K562 (cell line): ENCODE data around the gene WFDC9. TPM values are rescaled to one million over a fixed set of nuclear protein-coding genes. Genes with fewer than 3 reads are reported as not detected.
"Not testable (repeated sequence)": the region's sequence is repeated elsewhere in the genome, so short reads cannot be mapped to it uniquely, and the experiment has no call there.

Experiments
- ATAC-seq: fragments of 200-7000 bp; cut with Tn5 transposase; 3 replicates; pipeline ENCODE4 v1.9.1; 2020; ENCODE audit warnings: moderate library complexity
- BruUV-seq: library from RNA; stranded (reverse); fragments of 400-500 nt; replicated peaks from 2 replicates; lab custom pipeline; 2021; lab: Mats Ljungman, UMichigan
- CTCF ChIA-PET: fragments of 300-600 bp; formaldehyde crosslinking; extraction: SDS; loops from one replicate; lab custom pipeline; 2021; ENCODE audit warnings: low intra/inter-chr PET ratio; lab: Yijun Ruan, JAX
- POLR2A ChIA-PET: fragments of 300-600, 350-650 bp; sonication (Branson Sonifier 250); formaldehyde crosslinking; extraction: SDS; loops from one replicate; lab custom pipeline; 2021; ENCODE audit warnings: antibody characterized with exemption, inconsistent platforms; lab: Yijun Ruan, JAX
- DNase-seq, 4 experiments: peaks; one replicate each; pipeline versions ENCODE4 v3.0.0 to v3.0.0-alpha.2; 2011 to 2018; ENCODE audit warnings: low spot score in 3 of 4, mixed read lengths in 3 of 4; ENCODE audit errors: extremely low read depth in 1 of 4
- FAIRE-seq: peaks from 2 replicates; lab custom pipeline; 2011; peaks lifted over from hg19 to GRCh38; lab: Jason Lieb, UNC
- H2AFZ ChIP-seq: 2 replicates; pipeline ENCODE4 v1.6.0; 2011; ENCODE audit warnings: low read depth, low read length, control low read depth, inconsistent platforms
- H3K27ac ChIP-seq: fragments of 200-600 bp; 3 replicates; pipeline ENCODE4 v1.8.0; 2011; ENCODE audit warnings: low read depth, mild to moderate bottlenecking, control low read depth, inconsistent platforms, low read length, moderate library complexity, mixed read lengths; ENCODE audit errors: extremely low read depth
- H3K27me3 ChIP-seq, 2 experiments: fragments of 300-600 bp in 1 of 2; 2 replicates in 1 of 2; 3 replicates in 1 of 2; pipeline versions ENCODE4 v1.6.0 to v1.8.0; 2011; ENCODE audit warnings: inconsistent platforms in 2 of 2, low read length in 2 of 2, mild to moderate bottlenecking in 1 of 2, mixed read lengths in 1 of 2, moderate library complexity in 1 of 2; ENCODE audit not compliant: control insufficient read depth in 2 of 2, insufficient read depth in 2 of 2
- H3K36me3 ChIP-seq: fragments of 300-600 bp; 3 replicates; pipeline ENCODE4 v1.8.0; 2011; ENCODE audit warnings: mild to moderate bottlenecking, low read length, inconsistent platforms; ENCODE audit not compliant: control insufficient read depth, insufficient read depth
- H3K4me1 ChIP-seq, 2 experiments: fragments of 200-600 bp in 1 of 2; replicated peaks in 1 of 2; 2 replicates in 1 of 2; 3 replicates in 1 of 2; pipeline versions ENCODE4 v1.5.1 to v1.8.0; 2011; ENCODE audit warnings: inconsistent platforms in 2 of 2, low read length in 2 of 2, mild to moderate bottlenecking in 1 of 2, mixed read lengths in 1 of 2, moderate library complexity in 1 of 2; ENCODE audit not compliant: control insufficient read depth in 2 of 2, insufficient read depth in 2 of 2
- H3K4me2 ChIP-seq: 2 replicates; pipeline ENCODE4 v1.6.1; 2011; ENCODE audit warnings: low read length, control low read depth, inconsistent platforms, mixed read lengths; ENCODE audit not compliant: insufficient read depth
- H3K4me3 ChIP-seq: fragments of 200-600 bp; sonication (generic), shearing (Covaris generic); 2 replicates; pipeline ENCODE4 v1.5.1; 2016; ENCODE audit warnings: control low read depth, inconsistent platforms
- H3K79me2 ChIP-seq: fragments of 200-600 bp; 3 replicates; pipeline ENCODE4 v1.8.0; 2011; ENCODE audit warnings: low read length, inconsistent platforms; ENCODE audit not compliant: control insufficient read depth, insufficient read depth
- H3K9ac ChIP-seq, 2 experiments: 2 replicates each; pipeline versions ENCODE4 v1.6.0 to v1.6.1; 2011; ENCODE audit warnings: low read depth in 2 of 2, low read length in 2 of 2, control low read depth in 1 of 2, inconsistent platforms in 1 of 2, mild to moderate bottlenecking in 1 of 2, mixed read lengths in 1 of 2; ENCODE audit not compliant: insufficient read depth in 1 of 2
- H3K9me1 ChIP-seq: one replicate; pipeline ENCODE4 v1.6.0; 2011; ENCODE audit warnings: inconsistent platforms, mild to moderate bottlenecking, low read length, moderate library complexity; ENCODE audit not compliant: control insufficient read depth, insufficient read depth
- H3K9me3 ChIP-seq: replicated peaks from 2 replicates; pipeline ENCODE4 v1.5.1; 2011; ENCODE audit warnings: low read depth, low read length, inconsistent platforms; ENCODE audit not compliant: control insufficient read depth, insufficient read depth
- H4K20me1 ChIP-seq: replicated peaks from 2 replicates; pipeline ENCODE4 v1.6.1; 2011; ENCODE audit warnings: low read length, inconsistent platforms, mixed read lengths; ENCODE audit not compliant: control insufficient read depth, insufficient read depth
- NFIC ChIP-seq: fragments of 450-650 bp; IDR thresholded peaks from 2 replicates; pipeline ENCODE4 v1.6.1; 2017; ENCODE audit warnings: mild to moderate bottlenecking, inconsistent platforms
- ZNF146 ChIP-seq: IDR thresholded peaks from one replicate; pipeline ENCODE4 v1.6.1; 2018; ENCODE audit warnings: missing compliant biosample characterization; ENCODE audit not compliant: unreplicated experiment
- WGBS: fragments of 100-300 bp; shearing (Covaris generic); methylation state at CpG from one replicate; pipeline ENCODE4 v1.1.6; 2016; ENCODE audit warnings: low coverage, mixed read lengths; ENCODE audit not compliant: insufficient coverage; ENCODE audit errors: missing lambda C conversion rate; 5-methylcytosine and 5-hydroxymethylcytosine counted together
- in situ Hi-C: fragments of 300-500 bp; cut with MboI; formaldehyde crosslinking; loops from 4 replicates; pipeline ENCODE4 v1.15.0; 2018; ENCODE audit warnings: inconsistent platforms, mixed read lengths
- intact Hi-C: fragments of 100-400 bp; cut with micrococcal nuclease; formaldehyde crosslinking; loops from 2 replicates; pipeline ENCODE4 v1.14.2; 2022
- polyA plus RNA-seq, 8 experiments: library from polyadenylated mRNA; depleted of rRNA in 4 of 8; stranded (reverse) in 5 of 8; unstranded in 3 of 8; fragments of >200 nt; fragmentation: Nextera tagmentation in 2 of 8; fragmentation: Illumina TruSeq in 1 of 8; extraction: Ambion mirVana in 2 of 8; extraction: Trizol in 1 of 8; gene quantifications; 2 replicates each; pipeline versions ENCODE4 v1.2.1 to v1.2.3, GENCODE V29; 2011 to 2014; ENCODE audit warnings: inconsistent platforms in 1 of 8, missing spikeins in 1 of 8
- total RNA-seq, 7 experiments: library from RNA; depleted of rRNA in 6 of 7; stranded (reverse); fragments of >200 nt in 6 of 7; fragmentation: Illumina TruSeq in 2 of 7; extraction: Trizol in 2 of 7; gene quantifications; 2 replicates each; pipeline versions ENCODE4 v1.2.1 to v1.2.3, GENCODE V29; 2011 to 2021; ENCODE audit warnings: low replicate concordance in 1 of 7

WFDC9 gene
- total and polyA plus RNA-seq, 9 of the 15 experiments (the other 6 are each of a cell fraction or from before 2014, with no cell fraction given): not detected

DNA sequence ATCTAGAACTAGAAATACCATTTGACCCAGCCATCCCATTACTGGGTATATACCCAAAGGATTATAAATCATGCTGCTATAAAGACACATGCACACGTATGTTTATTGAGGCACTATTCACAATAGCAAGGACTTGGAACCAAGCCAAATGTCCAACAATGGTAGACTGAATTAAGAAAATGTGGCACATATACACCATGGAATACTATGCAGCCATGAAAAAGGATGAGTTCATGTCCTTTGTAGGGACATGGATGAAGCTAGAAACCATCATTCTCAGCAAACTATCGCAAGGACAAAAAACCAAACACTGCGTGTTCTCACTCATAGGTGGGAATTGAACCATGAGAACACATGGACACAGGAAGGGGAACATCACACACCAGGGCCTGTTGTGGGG lies 26.0 kb upstream of the WFDC9 start:
- H4K20me1 ChIP-seq, DNase-seq, POLR2A ChIA-PET, H3K36me3 ChIP-seq, H3K4me2 ChIP-seq, H3K9me3 ChIP-seq, intact Hi-C loops, H3K9me1 ChIP-seq, FAIRE-seq, H3K27me3 ChIP-seq, CTCF ChIA-PET, ATAC-seq, H3K4me1 ChIP-seq, BruUV-seq, H3K9ac ChIP-seq, H3K4me3 ChIP-seq, H3K27ac ChIP-seq, H3K79me2 ChIP-seq, in situ Hi-C loops, H2AFZ ChIP-seq: not testable (repeated sequence)
- 12% methylated on average over 3 of the region's 3 CpGs for WGBS
- TF ChIP-seq NFIC: peak; percentile 35; the same call in 1 of the 2 replicates
- TF ChIP-seq ZNF146 (CRISPR knock-in tag): peak; percentile 55

- H3K36me3 ChIP-seq, H3K4me1 ChIP-seq, H3K9me3 ChIP-seq, FAIRE-seq, H4K20me1 ChIP-seq, H3K27ac ChIP-seq, ATAC-seq, BruUV-seq, POLR2A ChIA-PET, intact Hi-C loops, H3K9ac ChIP-seq, in situ Hi-C loops, H3K79me2 ChIP-seq, H2AFZ ChIP-seq, H3K9me1 ChIP-seq, H3K4me3 ChIP-seq, H3K4me2 ChIP-seq, CTCF ChIA-PET, H3K27me3 ChIP-seq: not testable (repeated sequence)
- DNase-seq: peak in 1 of 4 experiments; percentile 6
- WGBS: 3% methylated on average over 7 of the region's 7 CpGs
These were observed 20.6 kb upstream of the WFDC9 start for GRCh38 chr20:45651726-45652125.
